Activated CD8-positive, alpha-beta memory T cell treated with anti-CD3 and anti-CD28 coated beads, Interleukin-2, amount 10 ng/mL, durations not matched to agents 7 days and 5 days (primary cell): ENCODE measurements around the gene DNAI7. TPM values are rescaled to one million over a fixed set of nuclear protein-coding genes. Genes with fewer than 3 reads are reported as not detected.

Experiments
- ATAC-seq: fragments of 150-1000 bp; cut with Tn5 transposase; one replicate; pipeline ENCODE4 v1.10.0; 2021; ENCODE audit warnings: moderate library complexity
- CTCF ChIA-PET: fragments of 350-600 bp; sonication (Branson Sonifier 250); formaldehyde crosslinking; loops from one replicate; lab custom pipeline; 2021; ENCODE audit warnings: antibody characterized with exemption; lab: Charles Lee
- DNase-seq: peaks from one replicate; pipeline ENCODE4 v3.0.0-alpha.2; 2020
- H3K27ac Mint-ChIP-seq: one replicate; pipeline ENCODE4 v1.8.0; 2021; ENCODE audit warnings: mild to moderate bottlenecking, mixed read lengths
- H3K27me3 Mint-ChIP-seq: one replicate; pipeline ENCODE4 v1.8.0; 2021; ENCODE audit warnings: mixed read lengths
- H3K36me3 Mint-ChIP-seq: one replicate; pipeline ENCODE4 v1.8.0; 2021; ENCODE audit warnings: mild to moderate bottlenecking, mixed read lengths
- H3K4me1 Mint-ChIP-seq: one replicate; pipeline ENCODE4 v1.8.0; 2021; ENCODE audit warnings: mixed read lengths
- H3K4me3 Mint-ChIP-seq: one replicate; pipeline ENCODE4 v1.8.0; 2021; ENCODE audit warnings: mild to moderate bottlenecking, moderate library complexity, mixed read lengths
- H3K9me3 Mint-ChIP-seq: one replicate; pipeline ENCODE4 v1.8.0; 2022; ENCODE audit warnings: low read depth, mixed read lengths
- total RNA-seq, 2 experiments: library from RNA; stranded (reverse); gene quantifications; one replicate each; pipeline ENCODE4 v1.2.3, GENCODE V29; 2021

DNAI7 gene
- total RNA-seq, 2 experiments from 2014 or later, result 0.18 TPM; not detected in 1

GRCh38 chr12:25113651-25114050, 81.3 kb downstream of the DNAI7 start:
- CTCF ChIA-PET, result interaction anchor here (0.6 to 1.2 kb wide), 2 partner anchors 41 to 44 kb away, joined by 3 to 4 read pairs; no protein-coding TSS in a partner anchor
- Mint-ChIP-seq H3K4me1 (peaks cover 3% of the 10 kb centered on the region), H3K27ac (no peak overlapping the region), H3K36me3 (peaks cover 9% of the 10 kb centered on the region), H3K27me3 (no peaks in the 10 kb centered on the region), H3K4me3 (no peak overlapping the region), H3K9me3 (no peaks in the 10 kb centered on the region)
- DNase-seq, result no peak
- ATAC-seq, result no peak

GRCh38 chr12:25110260-25110659, 84.7 kb downstream of the DNAI7 start:
- no peak for DNase-seq
- H3K4me1 Mint-ChIP-seq, result peaks cover 14% of the 10 kb centered on the region
- no peak for ATAC-seq
- H3K27me3 Mint-ChIP-seq, result no peaks in the 10 kb centered on the region
- H3K9me3 Mint-ChIP-seq, result no peaks in the 10 kb centered on the region
- no peak overlapping the region for H3K4me3 Mint-ChIP-seq
- peaks cover 25% of the 10 kb centered on the region for H3K36me3 Mint-ChIP-seq
- CTCF ChIA-PET, result no interaction called here
- H3K27ac Mint-ChIP-seq, result no peak overlapping the region

GRCh38 chr12:25107920-25108319, 87.0 kb downstream of the DNAI7 start:
- DNase-seq (no peak), ATAC-seq (no peak)
- no peaks in the 10 kb centered on the region for H3K27me3 Mint-ChIP-seq
- H3K9me3 Mint-ChIP-seq, result no peaks in the 10 kb centered on the region
- peaks cover 14% of the 10 kb centered on the region for H3K4me1 Mint-ChIP-seq
- H3K4me3 Mint-ChIP-seq, result no peak overlapping the region
- CTCF ChIA-PET, result no interaction called here
- no peak overlapping the region for H3K27ac Mint-ChIP-seq
- H3K36me3 Mint-ChIP-seq, result peaks cover 30% of the 10 kb centered on the region

GRCh38 chr12:25106818-25107217, 88.1 kb downstream of the DNAI7 start:
- DNase-seq, result no peak
- Mint-ChIP-seq H3K4me3 (no peak overlapping the region), H3K27me3 (no peaks in the 10 kb centered on the region), H3K9me3 (no peaks in the 10 kb centered on the region), H3K4me1 (peaks cover 14% of the 10 kb centered on the region), H3K36me3 (peaks cover 37% of the 10 kb centered on the region), H3K27ac (no peak overlapping the region)
- no peak for ATAC-seq
- CTCF ChIA-PET, result no interaction called here

- Mint-ChIP-seq H3K36me3 (peaks cover 33% of the 10 kb centered on the region), H3K9me3 (no peaks in the 10 kb centered on the region), H3K4me1 (peaks cover 2% of the 10 kb centered on the region), H3K27ac (no peak overlapping the region), H3K4me3 (no peak overlapping the region), H3K27me3 (no peaks in the 10 kb centered on the region)
- ATAC-seq (no peak), DNase-seq (no peak)
- CTCF ChIA-PET, result no interaction called here
Observed at GRCh38 chr12:25102402-25102801, 92.6 kb downstream of the DNAI7 start.

GRCh38 chr12:25101092-25101445, 93.9 kb downstream of the DNAI7 start:
- H3K27me3 Mint-ChIP-seq, result no peaks in the 10 kb centered on the region
- peaks cover 2% of the 10 kb centered on the region for H3K4me1 Mint-ChIP-seq
- no peak overlapping the region for H3K4me3 Mint-ChIP-seq
- DNase-seq (no peak), ATAC-seq (no peak)
- CTCF ChIA-PET, result interaction anchor here (0.8 kb wide), 1 partner anchor 18 kb away, joined by 3 read pairs; no protein-coding TSS in a partner anchor
- H3K27ac Mint-ChIP-seq, result no peak overlapping the region
- peaks cover 36% of the 10 kb centered on the region for H3K36me3 Mint-ChIP-seq
- H3K9me3 Mint-ChIP-seq, result no peaks in the 10 kb centered on the region

- no peak for ATAC-seq
- Mint-ChIP-seq H3K4me1 (peaks cover 2% of the 10 kb centered on the region), H3K9me3 (no peaks in the 10 kb centered on the region), H3K27me3 (no peaks in the 10 kb centered on the region), H3K4me3 (no peak overlapping the region), H3K36me3 (peaks cover 41% of the 10 kb centered on the region), H3K27ac (no peak overlapping the region)
- DNase-seq, result no peak
- CTCF ChIA-PET, result no interaction called here
Observed at GRCh38 chr12:25100194-25101091, 94.5 kb downstream of the DNAI7 start.

GRCh38 chr12:25099010-25099409, 96.0 kb downstream of the DNAI7 start:
- no peak for DNase-seq
- no peak for ATAC-seq
- Mint-ChIP-seq H3K27ac (no peak overlapping the region), H3K9me3 (peaks cover 3% of the 10 kb centered on the region), H3K36me3 (peaks cover 43% of the 10 kb centered on the region), H3K27me3 (no peaks in the 10 kb centered on the region), H3K4me3 (no peak overlapping the region), H3K4me1 (peaks cover 2% of the 10 kb centered on the region)
- CTCF ChIA-PET, result no interaction called here

GRCh38 chr12:25089738-25090137, 105.2 kb downstream of the DNAI7 start:
- DNase-seq (no peak), ATAC-seq (peak; percentile 51)
- Mint-ChIP-seq H3K36me3 (peaks cover 65% of the 10 kb centered on the region), H3K27me3 (no peaks in the 10 kb centered on the region), H3K4me1 (peaks cover 17% of the 10 kb centered on the region), H3K4me3 (no peak overlapping the region), H3K9me3 (peaks cover 3% of the 10 kb centered on the region), H3K27ac (no peak overlapping the region)
- CTCF ChIA-PET, result interaction anchor here (1.6 kb wide), 2 partner anchors 19 to 298 kb away, joined by 3 to 4 read pairs; no protein-coding TSS in a partner anchor

- no peak overlapping the region for H3K4me3 Mint-ChIP-seq
- H3K36me3 Mint-ChIP-seq, result peaks cover 57% of the 10 kb centered on the region
- H3K27me3 Mint-ChIP-seq, result no peaks in the 10 kb centered on the region
- H3K27ac Mint-ChIP-seq, result no peak overlapping the region
- H3K4me1 Mint-ChIP-seq, result peaks cover 17% of the 10 kb centered on the region
- CTCF ChIA-PET, result interaction anchor here (0.7 kb wide), 1 partner anchor 167 kb away, joined by 3 read pairs; no protein-coding TSS in a partner anchor
- DNase-seq (no peak), ATAC-seq (no peak)
- H3K9me3 Mint-ChIP-seq, result no peaks in the 10 kb centered on the region
Observed at GRCh38 chr12:25087596-25087995, 107.4 kb downstream of the DNAI7 start.

GRCh38 chr12:25084816-25085215, 110.1 kb downstream of the DNAI7 start:
- no peak overlapping the region for H3K4me3 Mint-ChIP-seq
- H3K27me3 Mint-ChIP-seq, result no peaks in the 10 kb centered on the region
- H3K4me1 Mint-ChIP-seq, result peaks cover 12% of the 10 kb centered on the region
- peaks cover 46% of the 10 kb centered on the region for H3K36me3 Mint-ChIP-seq
- no peak overlapping the region for H3K27ac Mint-ChIP-seq
- no peaks in the 10 kb centered on the region for H3K9me3 Mint-ChIP-seq
- no peak for DNase-seq
- no peak for ATAC-seq
- CTCF ChIA-PET, result no interaction called here

- Mint-ChIP-seq H3K36me3 (peaks cover 49% of the 10 kb centered on the region), H3K4me1 (peaks cover 5% of the 10 kb centered on the region), H3K9me3 (no peaks in the 10 kb centered on the region), H3K27ac (no peak overlapping the region), H3K4me3 (no peak overlapping the region), H3K27me3 (no peaks in the 10 kb centered on the region)
- no peak for ATAC-seq
- CTCF ChIA-PET, result interaction anchor here (1.1 kb wide), 1 partner anchor 18 kb away, joined by 3 read pairs; no protein-coding TSS in a partner anchor
- no peak for DNase-seq
Observed at GRCh38 chr12:25083211-25083610, 111.7 kb downstream of the DNAI7 start.

- H3K27ac Mint-ChIP-seq, result no peak overlapping the region
- CTCF ChIA-PET, result interaction anchor here (1.1 kb wide), 1 partner anchor 19 kb away, joined by 3 read pairs; no protein-coding TSS in a partner anchor
- no peaks in the 10 kb centered on the region for H3K27me3 Mint-ChIP-seq
- no peak for ATAC-seq
- DNase-seq, result no peak
- H3K36me3 Mint-ChIP-seq, result peaks cover 43% of the 10 kb centered on the region
- no peak overlapping the region for H3K4me3 Mint-ChIP-seq
- H3K4me1 Mint-ChIP-seq, result peaks cover under 1% of the 10 kb centered on the region
- no peaks in the 10 kb centered on the region for H3K9me3 Mint-ChIP-seq
Observed at GRCh38 chr12:25082628-25083027, 112.3 kb downstream of the DNAI7 start.

- Mint-ChIP-seq H3K4me1 (peaks cover under 1% of the 10 kb centered on the region), H3K27me3 (no peaks in the 10 kb centered on the region), H3K36me3 (peaks cover 23% of the 10 kb centered on the region), H3K4me3 (no peak overlapping the region), H3K9me3 (no peaks in the 10 kb centered on the region), H3K27ac (no peak overlapping the region)
- CTCF ChIA-PET, result no interaction called here
- no peak for ATAC-seq
- no peak for DNase-seq
Observed at GRCh38 chr12:25079393-25079792, 115.6 kb downstream of the DNAI7 start.
